OCI-LY7 (cell line): Measurements from ENCODE around the gene TSPOAP1. TPM values are rescaled to one million over a fixed set of nuclear protein-coding genes. Genes with fewer than 3 reads are reported as not detected.

ENCODE experiments used
- BruUV-seq: library from RNA; stranded (reverse); fragments of 400-500 nt; replicated peaks from 2 replicates; lab custom pipeline; 2021; lab: Mats Ljungman, UMichigan
- CTCF ChIA-PET: fragments of 300-600 bp; sonication (Branson Sonifier 250); formaldehyde crosslinking; loops from one replicate; lab custom pipeline; 2022; ENCODE audit warnings: antibody characterized with exemption; ENCODE audit not compliant: unreplicated experiment; lab: Charles Lee
- POLR2A ChIA-PET: fragments of 300-600 bp; sonication (Branson Sonifier 250); formaldehyde crosslinking; loops from one replicate; lab custom pipeline; 2022; ENCODE audit warnings: antibody characterized with exemption; lab: Charles Lee
- DNase-seq: peaks from one replicate; pipeline ENCODE4 v3.0.0-alpha.2; 2015; ENCODE audit warnings: low spot score
- H2AFZ ChIP-seq: fragments of 200-600 bp; sonication (generic), shearing (Covaris generic); 2 replicates; pipeline ENCODE4 v1.6.1; 2014; ENCODE audit warnings: mild to moderate bottlenecking, antibody characterized with exemption, low read length, moderate library complexity
- H3K27ac ChIP-seq: fragments of 200-600 bp; sonication (generic); 2 replicates; pipeline ENCODE4 v1.5.1; 2014; ENCODE audit warnings: mixed run types, low read depth, mild to moderate bottlenecking, moderate library complexity, low read length, inconsistent platforms; ENCODE audit not compliant: poor library complexity, severe bottlenecking
- H3K36me3 ChIP-seq: fragments of 200-600 bp; sonication (generic); 2 replicates; pipeline ENCODE4 v1.6.1; 2014; ENCODE audit warnings: mild to moderate bottlenecking, antibody characterized with exemption, low read length, moderate library complexity, mixed read lengths; ENCODE audit not compliant: insufficient read depth
- H3K4me1 ChIP-seq: fragments of 200-600 bp; sonication (generic); 2 replicates; pipeline ENCODE4 v1.5.1; 2014; ENCODE audit warnings: mild to moderate bottlenecking, low read length; ENCODE audit not compliant: insufficient read depth, poor library complexity, severe bottlenecking
- H3K4me2 ChIP-seq: fragments of 200-600 bp; sonication (generic); 2 replicates; pipeline ENCODE4 v1.6.1; 2014; ENCODE audit warnings: mild to moderate bottlenecking, low read length
- H3K4me3 ChIP-seq: fragments of 200-600 bp; sonication (generic); 2 replicates; pipeline ENCODE4 v1.5.1; 2014; ENCODE audit warnings: mild to moderate bottlenecking, low read depth, low read length; ENCODE audit not compliant: poor library complexity, severe bottlenecking
- H3K79me2 ChIP-seq: fragments of 200-600 bp; sonication (generic); 2 replicates; pipeline ENCODE4 v1.6.1; 2016; ENCODE audit warnings: low read depth, mild to moderate bottlenecking, low read length, moderate library complexity, mixed read lengths; ENCODE audit not compliant: insufficient read depth
- H3K9me2 ChIP-seq: fragments of 200-600 bp; sonication (generic); 2 replicates; pipeline ENCODE4 v1.6.1; 2016; ENCODE audit warnings: mild to moderate bottlenecking, low read length, mixed read lengths; ENCODE audit not compliant: insufficient read depth
- H3K9me3 ChIP-seq: fragments of 200-600 bp; sonication (generic); 2 replicates; pipeline ENCODE4 v1.6.1; 2014; ENCODE audit warnings: mild to moderate bottlenecking, mixed run types, low read length, mixed read lengths
- H4K20me1 ChIP-seq: fragments of 200-600 bp; sonication (generic); 2 replicates; pipeline ENCODE4 v1.6.1; 2014; ENCODE audit warnings: mild to moderate bottlenecking, antibody characterized with exemption, low read length, moderate library complexity, mixed read lengths; ENCODE audit not compliant: insufficient read depth
- CTCF ChIP-seq: fragments of 200-600 bp; sonication (generic); conservative IDR thresholded peaks from 2 replicates; pipeline ENCODE4 v1.5.1; 2014; ENCODE audit warnings: mild to moderate bottlenecking, antibody characterized with exemption, low read length, moderate library complexity, mixed read lengths
- EZH2phosphoT487 ChIP-seq: fragments of 200-600 bp; sonication (generic); IDR thresholded peaks from 2 replicates; pipeline ENCODE4 v1.6.1; 2018; ENCODE audit warnings: low read depth, borderline replicate concordance, mild to moderate bottlenecking, mixed run types, antibody characterized with exemption, low read length, moderate library complexity, mixed read lengths
- intact Hi-C: fragments of 100-400 bp; cut with micrococcal nuclease; formaldehyde crosslinking; loops from one replicate; pipeline ENCODE4 v1.10.0; 2022; ENCODE audit not compliant: unreplicated experiment
- total RNA-seq, 2 experiments: library from RNA; depleted of rRNA in 1 of 2; stranded (reverse); fragments of >200 nt in 1 of 2; shearing (Covaris generic) in 1 of 2; gene quantifications; 2 replicates each; pipeline ENCODE4 v1.2.3, GENCODE V29; 2014 to 2022

Gene TSPOAP1
- total RNA-seq, 2 experiments from 2014 or later, result 24.0 to 50.6 TPM

DNA sequence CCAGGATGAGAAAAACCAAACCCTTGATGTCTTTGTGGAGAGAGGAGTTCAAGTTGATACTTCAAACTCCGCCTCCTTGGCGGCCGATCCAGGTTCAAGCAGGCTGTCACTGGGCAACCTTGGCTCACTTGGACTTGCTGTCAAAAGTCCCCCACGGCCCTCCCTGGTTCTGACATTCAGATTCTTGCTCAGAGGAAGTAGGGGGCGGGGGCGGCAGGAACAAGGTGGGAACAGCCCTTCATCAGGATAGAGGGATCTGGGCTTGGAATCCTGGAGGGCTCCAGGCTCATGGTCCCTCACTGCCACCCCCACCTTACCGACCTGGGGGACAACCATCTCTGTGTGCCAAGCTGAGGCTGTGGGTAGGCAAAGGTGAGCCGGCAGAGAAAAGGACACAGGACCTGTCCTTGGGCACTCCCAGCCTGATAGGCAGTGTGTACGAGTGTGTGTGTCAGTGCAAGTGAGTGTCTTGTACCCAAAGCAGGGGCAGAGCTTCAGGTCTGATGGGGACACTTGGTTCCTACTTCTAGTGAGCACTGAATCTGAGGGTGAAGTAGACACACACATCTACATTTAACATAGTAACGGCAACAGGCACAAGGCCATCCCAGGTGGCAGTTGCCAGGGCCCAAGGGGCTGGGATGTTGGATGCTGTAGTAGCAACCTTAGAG, 6.6 kb upstream of the TSPOAP1 start:
- Histone ChIP-seq H3K4me3 (peak overlapping the region; percentile 98), H4K20me1 (0 out of 2 replicates have a peak, but pooled peaks cover 6% of the 10 kb centered on the region), H3K79me2 (peaks cover 60% of the 10 kb centered on the region), H3K27ac (peak overlapping the region; percentile 99), H3K4me1 (peaks cover 72% of the 10 kb centered on the region), H3K9me3 (no peaks in the 10 kb centered on the region), H2AFZ (no peak overlapping the region), H3K9me2 (no peaks in the 10 kb centered on the region), H3K36me3 (peaks cover 22% of the 10 kb centered on the region), H3K4me2 (peak overlapping the region; percentile 100)
- intact Hi-C loops, result loop anchor here (10.0 kb wide), 2 partner anchors 710 to 820 kb away; partner anchors contain the start of genes PRR11 and SKA2
- POLR2A ChIA-PET, result interaction anchor here (1.1 to 8.0 kb wide), 4 partner anchors 8 to 82 kb away, joined by 7 to 179 read pairs (median 18); partner anchors contain the start of gene RNF43
- TF ChIP-seq CTCF (no peak), EZH2phosphoT487 (no peak)
- BruUV-seq, result TSS peak; percentile 51
- CTCF ChIA-PET, result interaction anchor here (1.4 to 1.6 kb wide), 2 partner anchors 9 to 17 kb away, joined by 4 to 7 read pairs; partner anchors contain the start of gene SUPT4H1
- DNase-seq, result peak; percentile 56

GRCh38 chr17:58334661-58335060, 6.1 kb upstream of the TSPOAP1 start:
- intact Hi-C loops, result loop anchor here (5.0 to 10.0 kb wide), 3 partner anchors 710 to 820 kb away; partner anchors contain the start of genes PRR11 and SKA2
- ChIA-PET POLR2A (interaction anchor here (1.1 to 8.0 kb wide), 5 partner anchors 9 to 83 kb away, joined by 7 to 179 read pairs (median 20); partner anchors contain the start of genes RNF43 and SUPT4H1), CTCF (interaction anchor here (1.4 to 3.0 kb wide), 3 partner anchors 10 to 18 kb away, joined by 4 to 12 read pairs (median 7); partner anchors contain the start of gene SUPT4H1)
- H3K9me2 ChIP-seq, result no peaks in the 10 kb centered on the region
- H3K4me3 ChIP-seq, result peak overlapping the region; percentile 98
- H2AFZ ChIP-seq, result no peak overlapping the region
- TF ChIP-seq CTCF (no peak), EZH2phosphoT487 (no peak)
- BruUV-seq, result no TSS peak
- H3K4me2 ChIP-seq, result peak overlapping the region; percentile 100
- H3K36me3 ChIP-seq, result peaks cover 27% of the 10 kb centered on the region
- peaks cover 72% of the 10 kb centered on the region for H3K4me1 ChIP-seq
- peaks cover 54% of the 10 kb centered on the region for H3K79me2 ChIP-seq
- H4K20me1 ChIP-seq, result 0 out of 2 replicates have a peak, but pooled peaks cover 6% of the 10 kb centered on the region
- DNase-seq, result no peak
- H3K27ac ChIP-seq, result peak overlapping the region; percentile 99
- no peaks in the 10 kb centered on the region for H3K9me3 ChIP-seq
